DMS114 treated with DMSO at 0.1 percent for 48 hours (cell line): Measurements from ENCODE around the gene DYNLT1.

Experiments used
- DNase-seq: peaks from one replicate; lab custom pipeline; 2025; ENCODE audit not compliant: unreplicated experiment; lab: John Stamatoyannopoulos, UW

The DYNLT1 gene

DNA sequence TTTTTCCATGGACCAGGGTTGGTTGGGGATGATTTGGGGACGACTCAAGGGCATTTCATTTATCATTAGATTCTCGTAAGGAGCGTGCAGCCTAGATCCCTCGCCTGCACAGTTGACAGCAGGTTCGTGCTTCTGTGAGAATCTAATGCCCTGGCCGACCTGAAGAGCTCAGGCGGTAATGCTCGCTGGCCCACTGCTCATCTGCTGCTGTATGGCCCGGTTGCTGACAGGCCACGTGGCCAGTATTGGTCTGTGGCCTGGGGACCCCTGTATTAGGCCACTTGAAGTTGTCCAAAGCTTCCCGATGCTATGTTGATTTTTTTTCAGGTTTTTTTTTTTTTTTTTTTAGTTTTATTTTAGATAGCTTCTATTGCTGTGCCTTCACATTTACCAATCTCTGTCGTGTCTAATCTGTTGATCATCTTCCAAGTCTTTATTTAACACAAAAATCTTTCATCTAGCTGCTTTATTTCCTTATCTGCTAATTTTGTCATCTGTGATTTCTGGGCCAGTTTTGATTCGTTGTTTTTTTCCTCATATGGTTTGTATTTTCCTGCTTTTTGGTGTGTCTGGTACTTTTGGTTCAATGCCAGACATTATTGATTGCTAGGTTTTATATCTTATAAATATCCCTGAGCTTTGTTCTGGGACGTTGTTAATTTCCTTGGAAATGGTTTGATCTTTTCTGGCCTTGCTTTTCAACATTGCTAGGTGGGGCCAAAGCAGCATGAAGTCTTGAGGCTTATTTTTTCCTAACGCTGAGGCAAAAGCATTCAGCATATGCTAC is 41.1 kb downstream of the DYNLT1 start:
- no peak for DNase-seq

DNA sequence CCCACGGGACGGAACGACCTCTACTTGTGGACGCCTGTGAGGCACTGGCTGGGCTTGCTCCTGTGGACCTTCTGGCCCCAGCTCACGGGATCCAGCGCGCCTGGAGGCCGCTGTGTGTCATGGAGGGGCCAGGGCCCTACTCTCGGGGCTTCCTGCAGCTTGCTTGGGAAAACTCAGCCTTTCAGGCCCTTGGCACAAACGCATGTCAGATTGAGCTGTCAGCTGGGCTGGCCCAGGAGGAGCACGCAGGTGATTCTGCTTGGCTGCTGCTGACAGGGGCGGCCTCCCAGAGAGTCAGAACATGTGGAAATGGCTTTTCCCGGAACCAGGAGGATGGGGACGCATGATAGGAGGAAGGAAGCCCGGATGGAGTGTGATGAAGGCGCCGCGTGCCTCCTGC is 44.9 kb downstream of the DYNLT1 start:
- DNase-seq = no peak

DNA sequence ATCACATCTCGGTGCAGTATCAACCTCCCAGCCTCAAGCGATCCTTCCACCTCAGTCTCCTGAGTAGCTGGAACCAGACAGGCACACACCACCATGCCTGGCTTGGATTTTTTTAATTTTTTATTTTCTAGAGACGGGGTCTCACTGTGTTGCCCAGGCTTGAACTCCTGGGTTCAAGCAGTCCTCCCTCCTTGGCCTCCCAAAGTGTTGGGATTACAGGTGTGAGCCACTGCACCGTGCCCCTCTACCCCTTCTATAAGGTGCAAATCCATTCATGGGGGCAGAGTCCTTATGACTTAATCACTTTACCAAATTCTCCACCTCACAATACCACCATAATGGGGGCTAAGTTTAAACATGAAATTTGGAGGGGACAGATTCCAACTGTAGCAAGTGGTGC is 47.0 kb downstream of the DYNLT1 start:
- no peak for DNase-seq

- DNase-seq = no peak
Measured at GRCh38 chr6:158596861-158597260, 47.7 kb downstream of the DYNLT1 start.

GRCh38 chr6:158595223-158595622 is 49.3 kb downstream of the DYNLT1 start:
- no peak for DNase-seq

DNA sequence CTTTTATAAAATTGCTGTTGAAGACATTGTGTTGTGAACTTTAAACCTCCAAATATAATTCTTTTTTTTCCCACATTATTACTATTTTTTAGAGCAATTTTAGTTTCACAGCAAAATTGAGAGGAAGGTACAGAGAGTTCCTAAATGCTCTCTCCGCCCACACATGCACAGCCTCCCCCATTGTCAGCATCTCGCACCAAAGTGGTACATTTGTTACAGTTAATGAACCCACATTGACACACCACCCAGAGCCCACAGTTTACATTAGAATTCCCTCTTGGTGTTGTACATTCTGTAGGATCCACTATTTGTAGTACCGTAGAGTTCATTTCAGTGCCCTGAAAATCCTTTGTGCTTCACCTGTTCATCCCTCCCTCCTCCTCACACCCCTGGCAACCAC is 50.9 kb downstream of the DYNLT1 start:
- no peak for DNase-seq

DNA sequence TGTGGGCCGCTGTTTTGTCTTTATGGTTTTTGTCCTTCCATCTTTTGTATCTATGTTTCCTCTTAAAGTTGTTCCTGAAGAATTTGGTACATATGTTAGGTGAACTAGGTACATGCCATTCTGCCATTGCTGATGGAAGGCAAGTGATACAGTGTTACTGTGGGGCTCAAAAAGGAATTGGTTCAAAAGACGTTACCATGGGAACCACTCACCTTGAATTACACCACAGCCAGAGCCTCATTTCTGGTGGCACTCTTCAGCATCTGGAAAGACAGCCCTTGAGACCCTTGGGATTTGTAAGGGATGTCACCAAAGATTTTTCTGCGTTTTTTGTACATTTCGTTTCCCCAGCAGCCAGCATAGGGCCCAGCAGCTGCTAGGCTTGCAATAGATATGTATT is 52.7 kb downstream of the DYNLT1 start:
- DNase-seq = no peak

DNA sequence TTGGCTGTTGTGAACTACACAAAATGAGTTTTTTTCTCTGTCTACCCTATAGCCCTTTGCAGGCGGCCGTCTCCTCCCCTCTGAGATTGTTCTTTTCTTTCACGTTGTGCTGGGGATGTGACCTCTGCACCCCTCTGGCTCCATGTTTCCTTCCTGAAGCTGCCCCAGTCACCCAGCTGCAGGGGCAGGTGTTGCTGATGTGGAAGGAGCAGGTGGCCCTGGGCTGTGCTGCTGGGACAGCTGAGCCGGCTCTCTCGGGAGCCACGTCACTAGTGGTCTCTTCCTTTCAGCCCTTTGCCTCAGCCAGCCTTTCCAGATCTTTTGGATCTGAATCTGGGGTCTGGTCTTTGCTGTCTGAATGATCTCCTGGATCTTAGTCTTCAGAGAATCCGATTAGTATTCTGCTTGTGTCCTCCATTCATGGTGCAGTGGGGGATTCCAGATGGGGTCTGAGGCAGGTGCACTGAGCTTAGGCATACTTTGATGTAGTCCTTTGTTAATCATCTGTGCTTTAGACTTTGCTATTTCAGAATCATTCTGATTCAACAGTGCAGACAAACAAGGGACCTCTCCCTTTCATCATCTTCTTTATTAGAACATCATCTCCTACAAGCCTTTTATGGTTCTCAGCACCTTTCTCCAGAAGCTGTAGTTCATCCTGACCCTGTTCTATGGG is 53.3 kb downstream of the DYNLT1 start:
- no peak for DNase-seq

GRCh38 chr6:158589366-158589765 is 55.2 kb downstream of the DYNLT1 start:
- no peak for DNase-seq

GRCh38 chr6:158586652-158587051 is 57.9 kb downstream of the DYNLT1 start:
- DNase-seq = no peak
